ENCODE data around the gene CELA3B. TPM values are rescaled to one million over a fixed set of nuclear protein-coding genes. Genes with fewer than 3 reads are reported as not detected.
"Not testable (repeated sequence)": the region's sequence is repeated elsewhere in the genome, so short reads cannot be mapped to it uniquely, and the experiment has no call there.

The CELA3B gene
- total RNA-seq, 2 donors from 2014 or later, result 12,815 to 27,120 TPM

GRCh38 chr1:22002875-22003274, 26.1 kb downstream of the CELA3B start:
- H3K36me3 ChIP-seq (replicated peaks in 1 of 2; ENCODE audit: insufficient read depth in 1 of 2, low read depth in 2 of 2); H3K9me3 ChIP-seq; H3K27me3 ChIP-seq; ATAC-seq; intact Hi-C loops (cut with DNase I): not testable (repeated sequence)
- peak in 3 of 4 donors; percentile 29 to 43 (median 34) for DNase-seq
- Histone ChIP-seq H3K4me1 (peaks cover 44% of the 10 kb centered on the region), H3K4me3 (peak overlapping the region; percentile 57 to 65), H3K27ac (peak overlapping the region; percentile 90 to 97 (median 94))
- 36 to 63% methylated on average over 7 to 8 of the region's 8 CpGs for WGBS, 2 donors
- TF ChIP-seq POLR2A (IDR thresholded peaks at IDR 0.05), result peak in 2 of 3 donors; percentile 52 to 53

GRCh38 chr1:22003959-22004358, 27.1 kb downstream of the CELA3B start:
- DNase-seq; H3K9me3 ChIP-seq; ATAC-seq; intact Hi-C loops (cut with DNase I); H3K36me3 ChIP-seq (replicated peaks in 1 of 2; ENCODE audit: insufficient read depth in 1 of 2, low read depth in 2 of 2); H3K27me3 ChIP-seq: not testable (repeated sequence)
- TF ChIP-seq POLR2A (IDR thresholded peaks at IDR 0.05), result peak in 2 of 3 donors; percentile 20
- WGBS, 2 donors, result 29 to 46% methylated on average over 1 to 3 of the region's 3 CpGs
- Histone ChIP-seq H3K4me3 (peak overlapping the region; percentile 33 to 57), H3K4me1 (peaks cover 41% of the 10 kb centered on the region), H3K27ac (peak overlapping the region in 3 of 4 donors; percentile 90 to 97 (median 96))

DNA sequence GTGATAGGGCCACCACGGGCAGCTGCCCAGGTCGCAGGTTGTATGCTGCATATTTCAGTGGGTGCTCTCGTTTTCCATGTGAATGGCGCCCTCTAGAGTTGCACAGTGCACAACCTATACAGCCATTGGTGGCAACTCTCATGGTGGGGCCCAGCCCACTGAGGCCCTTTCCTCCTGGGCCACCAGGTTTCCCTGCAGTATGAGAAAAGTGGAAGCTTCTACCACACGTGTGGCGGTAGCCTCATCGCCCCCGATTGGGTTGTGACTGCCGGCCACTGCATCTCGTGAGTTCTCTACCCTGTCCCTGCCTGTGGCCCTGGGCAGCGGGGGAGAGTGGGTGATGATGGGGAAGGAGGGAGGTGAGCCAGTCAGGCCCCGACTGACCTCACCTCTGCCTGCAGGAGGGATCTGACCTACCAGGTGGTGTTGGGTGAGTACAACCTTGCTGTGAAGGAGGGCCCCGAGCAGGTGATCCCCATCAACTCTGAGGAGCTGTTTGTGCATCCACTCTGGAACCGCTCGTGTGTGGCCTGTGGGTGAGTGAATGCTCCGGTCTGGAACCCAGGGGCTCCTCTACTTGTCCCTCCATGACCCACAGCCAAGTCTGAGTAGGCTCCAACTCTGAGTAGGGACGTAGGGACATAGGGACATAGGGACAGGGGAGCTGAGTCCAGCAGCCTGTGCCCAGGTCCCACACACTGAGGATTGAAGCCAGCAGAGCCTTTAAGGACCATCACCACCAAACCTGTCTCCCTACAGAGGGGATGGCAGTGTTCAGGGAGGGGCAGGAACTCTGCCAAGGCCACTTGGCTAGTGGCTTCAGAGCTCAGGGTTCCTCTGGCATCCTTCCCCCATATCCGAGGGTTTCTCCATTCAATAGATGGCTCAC, 28.7 kb downstream of the CELA3B start:
- H3K27me3 ChIP-seq; H3K36me3 ChIP-seq (replicated peaks in 1 of 2; ENCODE audit: insufficient read depth in 1 of 2, low read depth in 2 of 2); intact Hi-C loops (cut with DNase I); ATAC-seq; H3K9me3 ChIP-seq: not testable (repeated sequence)
- 29 to 59% methylated on average over 10 to 18 of the region's 18 CpGs for WGBS, 2 donors
- TF ChIP-seq POLR2A (IDR thresholded peaks at IDR 0.05), result peak; percentile 44 to 77 (median 68)
- TF ChIP-seq, protein P1, sequence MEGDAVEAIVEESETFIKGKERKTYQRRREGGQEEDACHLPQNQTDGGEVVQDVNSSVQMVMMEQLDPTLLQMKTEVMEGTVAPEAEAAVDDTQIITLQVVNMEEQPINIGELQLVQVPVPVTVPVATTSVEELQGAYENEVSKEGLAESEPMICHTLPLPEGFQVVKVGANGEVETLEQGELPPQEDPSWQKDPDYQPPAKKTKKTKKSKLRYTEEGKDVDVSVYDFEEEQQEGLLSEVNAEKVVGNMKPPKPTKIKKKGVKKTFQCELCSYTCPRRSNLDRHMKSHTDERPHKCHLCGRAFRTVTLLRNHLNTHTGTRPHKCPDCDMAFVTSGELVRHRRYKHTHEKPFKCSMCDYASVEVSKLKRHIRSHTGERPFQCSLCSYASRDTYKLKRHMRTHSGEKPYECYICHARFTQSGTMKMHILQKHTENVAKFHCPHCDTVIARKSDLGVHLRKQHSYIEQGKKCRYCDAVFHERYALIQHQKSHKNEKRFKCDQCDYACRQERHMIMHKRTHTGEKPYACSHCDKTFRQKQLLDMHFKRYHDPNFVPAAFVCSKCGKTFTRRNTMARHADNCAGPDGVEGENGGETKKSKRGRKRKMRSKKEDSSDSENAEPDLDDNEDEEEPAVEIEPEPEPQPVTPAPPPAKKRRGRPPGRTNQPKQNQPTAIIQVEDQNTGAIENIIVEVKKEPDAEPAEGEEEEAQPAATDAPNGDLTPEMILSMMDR (IDR thresholded peaks at IDR 0.05), result peak in 6 of 7 experiments; percentile 25 to 44 (median 40)
- DNase-seq, result peak; percentile 74 to 81 (median 77)
- Histone ChIP-seq H3K4me1 (peaks cover 26% of the 10 kb centered on the region), H3K4me3 (peak overlapping the region; percentile 3 to 33), H3K27ac (peak overlapping the region; percentile 59 to 97 (median 84))

DNA sequence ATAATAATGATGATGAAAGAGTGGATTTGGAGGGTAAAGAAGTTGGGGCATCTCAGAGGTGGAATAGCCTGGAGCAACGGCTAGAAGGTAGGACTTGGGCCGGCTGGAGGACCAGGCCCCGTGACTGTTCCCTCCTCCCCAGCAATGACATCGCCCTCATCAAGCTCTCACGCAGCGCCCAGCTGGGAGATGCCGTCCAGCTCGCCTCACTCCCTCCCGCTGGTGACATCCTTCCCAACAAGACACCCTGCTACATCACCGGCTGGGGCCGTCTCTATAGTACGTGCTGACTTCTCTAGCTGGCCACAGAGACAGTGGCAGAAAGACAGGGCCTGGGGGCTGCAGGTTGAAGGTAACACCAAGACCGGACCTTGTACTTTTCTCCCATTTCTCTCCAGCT, 29.9 kb downstream of the CELA3B start:
- H3K36me3 ChIP-seq (replicated peaks in 1 of 2; ENCODE audit: insufficient read depth in 1 of 2, low read depth in 2 of 2); ATAC-seq; intact Hi-C loops (cut with DNase I); H3K9me3 ChIP-seq; H3K27me3 ChIP-seq; H3K4me3 ChIP-seq: not testable (repeated sequence)
- H3K4me1 ChIP-seq, result peaks cover 17% of the 10 kb centered on the region
- WGBS, 2 donors, result 30 to 39% methylated on average over 2 to 12 of the region's 13 CpGs
- peak overlapping the region in 3 of 4 donors; percentile 12 to 96 (median 71) for H3K27ac ChIP-seq
- DNase-seq, result peak in 3 of 4 donors; percentile 41 to 46 (median 43)

DNA sequence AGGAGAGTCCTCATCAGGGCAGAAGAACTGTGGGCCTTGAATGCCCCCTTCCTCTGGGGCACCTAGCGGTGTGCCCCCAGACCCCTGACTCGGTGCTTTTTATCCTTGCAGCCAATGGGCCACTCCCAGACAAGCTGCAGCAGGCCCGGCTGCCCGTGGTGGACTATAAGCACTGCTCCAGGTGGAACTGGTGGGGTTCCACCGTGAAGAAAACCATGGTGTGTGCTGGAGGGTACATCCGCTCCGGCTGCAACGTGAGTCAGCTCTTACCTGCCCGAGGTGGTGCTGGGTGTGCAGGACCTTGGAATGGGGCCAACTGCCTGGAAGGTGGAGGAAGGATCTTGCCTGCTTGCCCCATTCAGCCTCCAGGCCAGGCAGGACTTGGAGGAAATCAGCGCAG, 30.4 kb downstream of the CELA3B start:
- H3K9me3 ChIP-seq; H3K36me3 ChIP-seq (replicated peaks in 1 of 2; ENCODE audit: insufficient read depth in 1 of 2, low read depth in 2 of 2); H3K4me3 ChIP-seq; intact Hi-C loops (cut with DNase I); H3K27me3 ChIP-seq: not testable (repeated sequence)
- peaks cover 17% of the 10 kb centered on the region for H3K4me1 ChIP-seq
- TF ChIP-seq POLR2A (IDR thresholded peaks at IDR 0.05), result peak; percentile 45 to 76 (median 67)
- peak; percentile 12 for ATAC-seq
- peak overlapping the region in 3 of 4 donors; percentile 12 to 96 (median 71) for H3K27ac ChIP-seq
- WGBS, 2 donors, result 20 to 35% methylated on average over 4 to 9 of the region's 10 CpGs
- peak; percentile 65 to 77 (median 67) for DNase-seq

- 54 to 60% methylated on average over 4 of the region's 11 CpGs for WGBS, 2 donors
- H3K27ac ChIP-seq, result peak overlapping the region in 3 of 4 donors; percentile 1 to 73 (median 71)
- ATAC-seq; H3K9me3 ChIP-seq; H3K36me3 ChIP-seq (replicated peaks in 1 of 2; ENCODE audit: insufficient read depth in 1 of 2, low read depth in 2 of 2); H3K27me3 ChIP-seq; H3K4me3 ChIP-seq; intact Hi-C loops (cut with DNase I): not testable (repeated sequence)
- DNase-seq, result peak in 3 of 4 donors; percentile 36 to 53 (median 45)
- H3K4me1 ChIP-seq, result peaks cover 17% of the 10 kb centered on the region
Measured at GRCh38 chr1:22009566-22009965, 32.7 kb downstream of the CELA3B start.

- H3K4me3 ChIP-seq; H3K36me3 ChIP-seq (replicated peaks in 1 of 2; ENCODE audit: insufficient read depth in 1 of 2, low read depth in 2 of 2); H3K4me1 ChIP-seq; intact Hi-C loops (cut with DNase I); H3K27me3 ChIP-seq; H3K9me3 ChIP-seq: not testable (repeated sequence)
- 31 to 34% methylated on average over 3 to 4 of the region's 4 CpGs for WGBS, 2 donors
- ATAC-seq, result peak; percentile 31
- peak overlapping the region in 3 of 4 donors; percentile 27 to 56 (median 28) for H3K27ac ChIP-seq
- TF ChIP-seq POLR2A (IDR thresholded peaks at IDR 0.05), result peak in 1 of 3 donors; percentile 76
- peak; percentile 62 to 76 (median 72) for DNase-seq
Measured at GRCh38 chr1:22012752-22013151, 35.9 kb downstream of the CELA3B start.

Data from body of pancreas (tissue), 4 donors.